GM18520 (cell line): ENCODE data around the gene NTN3.
A peak's percentile ranks its signal among the peaks of the same experiment; 100 is the strongest.

ENCODE experiments used
- ATAC-seq: cut with Tn5 transposase; IDR thresholded peaks from one replicate; pipeline ENCODE4 v1.9.1; 2021; ENCODE audit not compliant: unreplicated experiment

NTN3 gene

DNA sequence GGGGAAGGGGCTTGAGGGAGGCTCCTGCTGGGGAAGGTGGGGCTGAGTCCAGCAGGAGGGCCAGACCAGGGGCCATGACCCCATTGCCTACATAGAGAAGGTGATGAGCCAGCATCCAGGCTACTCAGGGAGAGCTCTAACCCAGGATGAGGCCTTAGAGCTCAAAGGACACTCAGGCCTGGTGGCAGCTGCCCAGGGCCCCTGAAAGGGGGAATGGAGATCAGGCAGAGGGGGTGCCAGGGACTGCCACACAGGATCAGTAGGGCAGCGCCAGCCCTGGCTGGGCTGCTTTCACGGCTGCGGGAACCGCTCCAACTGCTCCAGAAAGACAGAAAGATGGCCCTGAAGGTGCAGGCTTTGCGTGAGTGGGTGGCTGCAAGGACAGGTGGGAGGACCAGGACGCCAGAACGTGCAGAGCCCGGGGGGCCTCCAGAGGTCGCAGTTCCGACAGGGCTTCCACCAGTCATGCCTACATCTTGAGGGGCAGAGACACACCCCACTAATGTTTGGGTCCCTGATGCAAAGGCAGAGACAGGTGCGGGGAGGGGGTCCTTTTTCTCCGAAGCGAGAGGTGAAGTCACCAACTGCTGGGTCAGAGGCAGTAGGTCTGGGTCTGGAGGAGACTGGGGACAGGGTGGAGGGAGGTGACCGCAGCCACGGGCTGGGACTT is 41.8 kb downstream of the NTN3 start:
- ATAC-seq: no peak

DNA sequence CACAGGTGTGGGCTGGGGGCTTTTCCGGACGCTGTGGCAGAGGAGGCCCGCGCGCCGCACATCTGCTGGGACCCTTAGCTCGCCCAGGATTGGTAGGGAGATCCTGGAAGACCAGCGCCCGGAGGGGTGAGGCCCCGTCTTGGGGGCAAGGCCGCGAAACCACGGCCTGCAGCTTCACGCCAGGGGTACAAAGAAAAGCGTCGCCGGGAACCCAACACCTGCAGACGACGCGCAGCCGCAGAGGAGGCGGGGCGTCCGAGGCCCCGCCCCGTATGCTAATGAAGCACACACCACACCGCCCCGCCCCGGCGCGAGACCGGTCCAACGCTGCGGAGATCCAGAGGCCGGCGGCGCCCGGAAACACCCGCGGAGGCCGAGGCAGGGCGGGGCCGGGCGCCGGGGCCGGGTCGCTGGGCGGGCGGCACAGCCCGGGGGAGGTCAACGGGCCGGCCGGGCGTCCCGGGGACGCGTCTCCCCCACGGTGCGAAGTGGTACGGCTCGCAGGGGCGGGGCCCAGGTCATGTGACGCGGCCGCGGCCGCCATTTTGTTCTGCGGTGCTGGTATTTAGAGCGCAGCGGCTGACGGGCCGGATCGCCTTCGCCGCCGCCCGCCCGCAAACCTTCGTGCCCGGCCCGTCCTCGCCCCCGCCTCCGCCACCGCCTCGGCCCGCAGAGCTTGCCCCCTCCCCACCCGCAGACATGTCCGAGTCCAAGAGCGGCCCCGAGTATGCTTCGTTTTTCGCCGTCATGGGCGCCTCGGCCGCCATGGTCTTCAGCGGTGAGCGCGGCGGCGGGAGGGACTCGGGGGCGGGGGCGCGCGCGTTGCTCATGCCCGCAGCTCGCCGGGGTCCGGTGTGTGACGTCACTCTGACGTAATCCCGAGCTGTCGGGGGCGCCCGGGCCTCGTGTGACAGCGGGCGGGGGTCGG is 42.6 kb downstream of the NTN3 start, which contains the start of gene ATP6V0C:
TSS of gene ATP6V0C (plus strand) at position 548 of the 928 bp plus-strand sequence. CDS start at position 700, 152 bp downstream.
- peak; percentile 62 for ATAC-seq

DNA sequence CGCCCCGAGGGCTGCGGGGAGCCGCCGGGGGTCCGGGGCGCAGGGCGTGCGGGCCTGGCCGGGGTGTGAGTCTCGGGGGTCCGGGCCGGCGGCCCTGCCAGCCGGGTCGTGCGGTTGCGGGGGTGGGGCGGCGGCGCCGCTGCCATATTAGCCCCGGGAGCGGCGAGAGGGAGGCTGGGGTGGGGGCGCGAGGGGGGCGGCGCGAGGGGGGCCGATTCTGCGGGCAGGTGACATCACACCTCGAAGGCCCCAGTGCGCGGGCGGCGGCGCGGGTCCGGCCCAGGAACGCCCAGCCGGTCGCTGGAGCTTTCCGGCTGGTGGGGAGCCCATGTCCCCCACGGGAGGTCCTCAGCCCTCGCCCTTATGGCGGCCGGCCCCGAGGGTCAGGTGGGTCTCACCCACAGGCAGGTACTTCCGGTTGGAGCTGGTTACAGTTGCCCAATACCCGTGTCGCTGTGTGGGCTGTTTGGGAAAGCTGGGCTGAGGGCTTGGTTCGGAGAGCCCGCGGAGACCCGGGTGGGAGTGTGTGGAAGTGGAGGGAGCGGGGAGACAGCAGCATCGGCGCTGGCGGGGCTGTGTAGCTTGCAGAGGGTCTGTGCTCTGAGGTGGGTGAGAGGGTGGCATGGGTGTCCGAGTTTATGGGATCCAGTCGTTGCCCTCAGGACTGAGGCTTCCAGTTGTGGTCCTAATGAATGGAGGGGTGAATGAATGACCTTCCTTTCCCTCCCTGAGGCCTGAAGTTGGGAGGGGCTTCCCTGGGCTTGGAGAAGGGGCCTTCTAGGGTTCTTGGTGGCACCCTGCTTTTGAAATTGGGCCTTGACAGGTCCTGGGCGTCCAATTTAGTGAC is 43.5 kb downstream of the NTN3 start:
- no peak for ATAC-seq

DNA sequence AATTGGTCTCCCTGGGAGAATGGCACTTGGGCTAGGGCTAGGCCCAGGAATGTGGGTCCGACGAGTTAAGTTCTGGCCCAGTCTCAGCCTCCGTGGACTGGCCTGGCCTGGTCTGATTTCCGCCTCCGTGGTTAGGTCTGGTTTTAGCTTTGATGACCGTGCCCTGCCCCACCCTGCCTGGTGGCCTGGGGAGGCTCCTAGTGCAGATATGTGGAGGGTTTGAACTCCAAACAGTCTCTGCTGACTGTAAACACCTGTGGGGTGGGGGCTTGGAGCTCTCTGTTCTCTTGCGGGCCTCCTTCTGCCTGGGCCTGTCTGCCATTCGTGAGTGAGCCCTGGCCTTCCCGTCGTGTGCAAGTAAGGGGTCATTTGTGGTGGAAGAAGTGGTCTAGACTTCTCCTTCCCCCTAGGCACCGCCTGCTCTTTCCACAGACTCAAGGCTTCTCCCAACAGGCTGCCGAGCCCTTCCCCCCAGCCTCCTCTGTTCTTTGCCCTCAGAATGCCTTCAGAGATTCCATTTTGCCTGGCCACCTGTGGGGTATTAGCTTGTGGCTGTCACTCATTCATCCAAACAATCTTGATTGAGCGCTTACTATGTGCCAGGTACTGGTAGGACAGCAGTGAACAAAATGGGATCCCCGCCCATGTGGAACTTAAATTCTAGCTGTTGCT is 44.2 kb downstream of the NTN3 start:
- no peak for ATAC-seq

DNA sequence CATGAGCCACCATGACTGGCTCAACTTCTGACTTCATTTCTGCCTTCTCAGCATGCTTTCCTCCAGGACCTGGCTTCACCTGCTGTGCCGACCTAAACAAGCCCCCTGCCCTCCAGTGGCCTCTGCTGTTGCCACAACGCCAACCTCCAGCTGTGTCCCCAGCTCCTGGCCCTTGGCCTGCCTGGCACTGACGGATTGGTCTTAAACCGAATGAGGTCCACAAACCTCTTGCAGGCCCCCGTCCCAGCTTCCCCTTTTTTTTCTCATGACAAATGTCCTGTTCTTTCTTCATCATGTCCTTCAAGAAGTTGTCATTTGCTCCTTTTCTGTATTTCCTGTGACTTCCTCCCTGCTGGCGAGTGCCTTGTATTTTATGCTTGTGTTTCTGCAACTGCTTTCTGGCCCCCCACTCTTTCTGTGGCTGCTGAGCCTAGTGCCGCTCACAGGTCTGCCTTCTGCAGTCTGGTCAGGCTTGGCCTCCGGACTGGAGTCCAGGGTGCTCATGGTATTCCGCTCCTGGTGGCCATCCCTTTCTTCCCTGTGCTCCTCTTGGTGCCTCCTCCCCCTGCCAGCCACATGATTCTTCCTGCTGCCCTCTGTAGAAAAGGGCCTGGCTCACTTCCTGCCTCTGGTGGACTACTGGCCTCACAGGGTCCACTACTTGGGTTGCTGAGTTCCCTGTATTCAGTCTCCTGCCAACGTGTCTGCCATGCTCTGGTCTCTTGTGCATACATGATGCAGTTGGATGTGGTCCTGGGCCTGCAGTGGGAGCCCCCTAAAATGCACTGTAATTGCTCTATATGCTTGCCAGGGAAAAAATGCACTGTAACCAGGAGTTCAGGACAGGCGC is 45.5 kb downstream of the NTN3 start:
- no peak for ATAC-seq

DNA sequence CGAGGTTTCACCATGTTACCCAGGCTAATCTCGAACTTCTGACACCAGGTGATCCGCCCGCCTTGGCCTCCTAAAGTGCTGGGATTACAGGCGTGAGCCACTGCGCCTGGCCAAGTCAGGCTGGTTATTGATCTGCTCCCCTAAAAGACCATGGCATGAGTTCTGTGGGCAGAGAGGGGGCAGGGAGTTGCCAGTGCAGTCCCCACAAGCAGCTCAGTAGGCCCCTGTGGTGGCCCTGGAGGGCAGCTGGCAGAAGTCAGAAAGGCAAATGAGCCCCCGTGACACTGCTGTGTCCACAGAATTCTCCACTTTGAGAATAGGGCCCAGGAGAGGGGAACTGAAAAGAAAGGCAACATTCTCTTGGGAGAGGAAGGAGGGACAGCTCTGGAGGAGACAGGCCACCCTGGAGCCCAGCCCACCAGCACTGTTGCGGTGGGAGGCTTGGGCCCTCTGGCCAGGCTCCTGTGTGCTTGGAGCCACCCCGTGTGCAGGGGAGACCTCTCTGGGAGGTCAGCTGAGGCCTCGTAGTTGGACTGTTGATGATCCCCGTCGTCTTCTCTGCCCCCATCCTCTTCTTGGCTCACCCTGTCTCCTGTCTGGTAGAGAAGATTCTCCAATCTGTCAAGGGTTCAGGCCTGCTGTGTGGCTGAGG is 47.0 kb downstream of the NTN3 start:
- no peak for ATAC-seq

DNA sequence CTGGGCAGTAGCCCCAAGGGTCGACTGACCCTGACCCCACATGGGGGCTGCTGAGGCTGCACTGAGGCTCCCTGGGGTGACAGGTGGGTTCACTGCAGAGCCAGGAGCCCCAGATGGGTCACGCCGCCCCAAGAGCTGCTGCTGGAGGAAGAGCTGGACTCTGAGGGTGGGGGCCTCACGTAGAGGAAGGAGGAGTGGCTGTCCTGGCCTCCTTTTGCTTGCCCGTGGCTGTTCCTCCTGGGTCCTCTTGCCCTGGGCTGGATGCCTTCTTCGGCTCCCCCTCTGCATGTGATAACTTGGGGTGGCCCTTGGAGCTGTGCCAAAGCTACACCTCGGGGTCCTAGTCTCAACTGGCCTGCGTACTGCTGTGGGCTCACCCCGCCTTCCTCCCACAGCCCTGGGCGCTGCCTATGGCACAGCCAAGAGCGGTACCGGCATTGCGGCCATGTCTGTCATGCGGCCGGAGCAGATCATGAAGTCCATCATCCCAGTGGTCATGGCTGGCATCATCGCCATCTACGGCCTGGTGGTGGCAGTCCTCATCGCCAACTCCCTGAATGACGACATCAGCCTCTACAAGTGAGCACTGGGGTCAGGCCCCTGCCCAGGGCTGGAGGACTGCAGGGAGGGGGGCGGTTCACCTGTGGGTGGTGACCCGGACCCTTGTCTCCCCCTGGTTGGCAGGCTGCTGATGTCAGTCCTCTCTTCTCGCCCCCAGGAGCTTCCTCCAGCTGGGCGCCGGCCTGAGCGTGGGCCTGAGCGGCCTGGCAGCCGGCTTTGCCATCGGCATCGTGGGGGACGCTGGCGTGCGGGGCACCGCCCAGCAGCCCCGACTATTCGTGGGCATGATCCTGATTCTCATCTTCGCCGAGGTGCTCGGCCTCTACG is 48.0 kb downstream of the NTN3 start:
- ATAC-seq: no peak

DNA sequence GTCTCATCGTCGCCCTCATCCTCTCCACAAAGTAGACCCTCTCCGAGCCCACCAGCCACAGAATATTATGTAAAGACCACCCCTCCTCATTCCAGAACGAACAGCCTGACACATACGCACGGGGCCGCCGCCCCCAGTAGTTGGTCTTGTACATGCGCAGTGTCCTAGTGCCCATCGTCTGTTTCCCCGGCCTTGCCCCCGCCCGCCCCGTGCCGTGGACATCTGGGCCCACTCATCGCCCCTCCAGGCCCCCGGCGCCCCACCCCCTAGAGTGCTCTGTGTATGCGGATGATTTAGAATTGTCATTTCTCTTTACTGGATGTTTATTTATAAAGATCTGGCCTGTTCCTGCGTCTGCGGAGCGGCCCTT is 48.6 kb downstream of the NTN3 start:
- ATAC-seq: no peak

DNA sequence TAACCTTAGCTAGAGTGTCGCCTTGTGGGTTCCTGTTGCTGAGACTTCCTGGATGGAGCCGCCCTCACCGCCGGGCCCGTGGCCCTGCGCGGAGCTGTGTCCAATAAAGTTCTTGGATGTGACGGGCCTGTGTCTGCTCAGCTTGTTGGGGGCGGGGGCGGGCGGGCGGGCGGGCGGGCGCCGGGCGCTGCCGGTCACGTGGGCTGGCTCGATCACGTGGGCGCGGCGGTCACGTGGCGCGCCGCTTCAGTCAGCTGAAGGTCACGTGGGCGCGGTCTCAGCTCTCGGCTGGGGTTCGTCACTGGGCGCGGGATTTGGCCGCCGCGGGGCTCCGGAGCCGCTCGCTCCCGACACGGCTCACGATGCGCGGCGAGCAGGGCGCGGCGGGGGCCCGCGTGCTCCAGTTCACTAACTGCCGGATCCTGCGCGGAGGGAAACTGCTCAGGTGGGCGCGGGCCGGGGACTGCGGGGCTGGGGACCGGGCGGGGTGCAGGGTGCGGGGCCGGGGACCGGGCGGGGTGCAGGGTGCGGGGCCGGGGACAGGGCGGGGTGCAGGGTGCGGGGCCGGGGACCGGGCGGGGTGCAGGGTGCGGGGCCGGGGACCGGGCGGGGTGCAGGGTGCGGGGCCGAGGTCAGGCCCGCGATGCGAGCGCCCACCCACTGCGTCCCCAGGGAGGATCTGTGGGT is 49.1 kb downstream of the NTN3 start, which contains the start of gene AMDHD2:
TSS of gene AMDHD2 (plus strand) at position 275 of the 687 bp plus-strand sequence. CDS start at position 363, 88 bp downstream.
- ATAC-seq: peak; percentile 34

DNA sequence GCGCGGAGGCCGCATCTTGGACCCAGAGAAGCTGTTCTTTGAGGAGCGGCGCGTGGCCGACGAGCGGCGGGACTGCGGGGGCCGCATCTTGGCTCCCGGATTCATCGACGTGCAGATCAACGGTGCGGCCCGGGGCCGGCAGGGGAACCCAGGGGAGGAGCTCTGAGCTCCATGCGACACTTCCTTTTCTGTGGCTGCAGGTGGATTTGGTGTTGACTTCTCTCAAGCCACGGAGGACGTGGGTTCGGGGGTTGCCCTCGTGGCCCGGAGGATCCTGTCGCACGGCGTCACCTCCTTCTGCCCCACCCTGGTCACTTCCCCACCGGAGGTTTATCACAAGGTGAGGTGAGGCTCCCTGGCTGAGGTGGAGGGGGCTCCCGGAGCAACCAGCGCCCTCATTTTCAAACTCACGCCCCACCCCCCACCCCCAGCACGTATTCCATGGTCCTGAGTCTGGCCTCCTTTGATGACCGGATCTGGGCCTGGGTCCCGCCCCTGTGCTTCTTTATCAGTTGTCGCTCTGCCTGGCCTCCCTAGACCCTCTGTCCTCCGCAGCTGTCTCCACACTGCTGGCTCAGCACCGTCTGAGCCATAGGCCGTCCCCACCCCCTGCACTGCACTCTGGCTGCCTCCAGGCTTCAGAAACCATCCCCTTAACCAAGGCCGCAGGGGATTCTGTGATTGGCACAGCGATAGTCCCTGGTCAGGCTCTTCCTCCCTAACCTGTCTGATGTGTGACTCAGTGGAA is 49.9 kb downstream of the NTN3 start:
- no peak for ATAC-seq
